ENCODE data around the gene AMIGO2. TPM values are rescaled to one million over a fixed set of nuclear protein-coding genes. Genes with fewer than 3 reads are reported as not detected.

The AMIGO2 gene
- total RNA-seq, 1 experiment from 2014 or later: 19.3 TPM

DNA sequence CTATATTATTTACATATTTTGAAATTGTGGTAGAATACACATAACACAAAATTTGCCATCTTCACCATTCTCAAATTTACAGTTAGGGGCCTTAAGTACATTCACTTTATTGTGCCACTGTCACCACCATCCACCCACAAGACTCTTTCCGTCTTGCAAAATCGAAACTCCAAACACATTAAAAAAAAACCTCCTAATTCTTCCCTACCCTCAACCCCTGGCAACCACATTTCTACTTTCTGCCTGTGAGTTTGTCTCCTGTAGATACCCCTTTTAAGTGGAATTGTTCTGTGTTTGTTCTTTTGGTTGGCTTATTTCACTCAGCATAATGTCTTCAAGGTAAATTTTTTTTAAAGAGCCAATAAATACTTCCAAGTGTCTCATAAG, 31.6 kb upstream of the AMIGO2 start:
- Histone ChIP-seq H3K4me3 (ENCODE audit: low read length) (no peak overlapping the region), H3K4me1 (ENCODE audit: insufficient read depth, low read length) (peaks cover 13% of the 10 kb centered on the region; the same call in 1 of the 2 replicates), H3K27me3 (ENCODE audit: low read length) (no peaks in the 10 kb centered on the region), H3K9me3 (ENCODE audit: low read length) (no peaks in the 10 kb centered on the region), H3K4me2 (ENCODE audit: low read length) (no peak overlapping the region), H4K20me1 (ENCODE audit: low read length) (no peaks in the 10 kb centered on the region), H3F3A (ENCODE audit: low read length, unreplicated experiment) (no peaks in the 10 kb centered on the region), H3K36me3 (ENCODE audit: low read depth, low read length) (no peaks in the 10 kb centered on the region), H3K9me2 (replicated peaks; ENCODE audit: low read length) (no peaks in the 10 kb centered on the region), H2AFZ (ENCODE audit: low read length) (no peak overlapping the region), H3K9ac (ENCODE audit: low read length) (no peak overlapping the region), H3K27ac (ENCODE audit: low read length) (no peak overlapping the region), H3K79me2 (ENCODE audit: low read length) (no peaks in the 10 kb centered on the region)
- DNase-seq (no peak), ATAC-seq (no peak)
- POLR2A ChIA-PET (ENCODE audit: unreplicated experiment): no interaction called here
- CTCF ChIA-PET: no interaction called here
- intact Hi-C loops (cut with micrococcal nuclease): no loop called here
- BruUV-seq (replicated peaks): no TSS peak
- TF ChIP-seq EZH2phosphoT487 (IDR thresholded peaks at IDR 0.05; ENCODE audit: borderline replicate concordance, low read length) (no peak), EZH2 (IDR thresholded peaks at IDR 0.05; ENCODE audit: low read length, unreplicated experiment) (no peak)
- TF ChIP-seq, protein P1, sequence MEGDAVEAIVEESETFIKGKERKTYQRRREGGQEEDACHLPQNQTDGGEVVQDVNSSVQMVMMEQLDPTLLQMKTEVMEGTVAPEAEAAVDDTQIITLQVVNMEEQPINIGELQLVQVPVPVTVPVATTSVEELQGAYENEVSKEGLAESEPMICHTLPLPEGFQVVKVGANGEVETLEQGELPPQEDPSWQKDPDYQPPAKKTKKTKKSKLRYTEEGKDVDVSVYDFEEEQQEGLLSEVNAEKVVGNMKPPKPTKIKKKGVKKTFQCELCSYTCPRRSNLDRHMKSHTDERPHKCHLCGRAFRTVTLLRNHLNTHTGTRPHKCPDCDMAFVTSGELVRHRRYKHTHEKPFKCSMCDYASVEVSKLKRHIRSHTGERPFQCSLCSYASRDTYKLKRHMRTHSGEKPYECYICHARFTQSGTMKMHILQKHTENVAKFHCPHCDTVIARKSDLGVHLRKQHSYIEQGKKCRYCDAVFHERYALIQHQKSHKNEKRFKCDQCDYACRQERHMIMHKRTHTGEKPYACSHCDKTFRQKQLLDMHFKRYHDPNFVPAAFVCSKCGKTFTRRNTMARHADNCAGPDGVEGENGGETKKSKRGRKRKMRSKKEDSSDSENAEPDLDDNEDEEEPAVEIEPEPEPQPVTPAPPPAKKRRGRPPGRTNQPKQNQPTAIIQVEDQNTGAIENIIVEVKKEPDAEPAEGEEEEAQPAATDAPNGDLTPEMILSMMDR (conservative IDR thresholded peaks at IDR 0.05; ENCODE audit: low read depth, low read length): no peak

DNA sequence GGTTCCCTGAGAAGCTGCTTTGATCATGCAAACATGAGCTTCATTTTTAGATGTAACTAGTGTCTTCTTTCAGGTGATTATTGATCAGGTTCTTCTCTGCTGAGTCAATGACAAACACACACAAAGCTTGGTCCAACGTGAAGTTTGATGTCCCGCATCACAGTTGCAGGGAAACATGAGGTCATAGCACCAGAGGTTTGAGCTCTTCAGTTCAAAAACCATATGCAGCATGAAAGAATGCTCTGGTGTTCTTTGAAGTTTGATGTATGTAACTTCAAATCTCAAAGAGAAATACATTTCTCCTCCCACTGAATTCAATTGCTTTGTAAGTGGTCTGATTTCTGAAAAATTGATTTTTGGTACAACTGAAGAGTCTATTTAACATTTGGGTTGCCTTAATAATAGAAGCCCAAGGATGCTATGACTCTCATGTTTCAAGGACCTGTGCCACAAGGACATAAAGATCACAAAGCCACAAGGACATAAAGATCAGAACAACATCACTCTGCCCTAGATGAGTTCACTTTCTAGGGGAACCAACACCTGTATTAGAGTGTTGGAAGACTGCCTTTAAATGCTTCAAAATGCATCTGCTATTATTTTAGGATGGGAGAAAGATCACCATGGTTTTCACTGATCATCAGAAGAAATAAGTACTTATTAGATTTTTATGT, 31.1 kb upstream of the AMIGO2 start:
- H4K20me1 ChIP-seq (ENCODE audit: low read length): no peaks in the 10 kb centered on the region
- no peak overlapping the region for H2AFZ ChIP-seq (ENCODE audit: low read length)
- no peak for ATAC-seq
- no peaks in the 10 kb centered on the region for H3K9me2 ChIP-seq (replicated peaks; ENCODE audit: low read length)
- CTCF ChIA-PET: no interaction called here
- POLR2A ChIA-PET (ENCODE audit: unreplicated experiment): interaction anchor here (0.7 kb wide), 1 partner anchor 14 kb away, joined by 3 read pairs; no protein-coding TSS in a partner anchor
- H3K9me3 ChIP-seq (ENCODE audit: low read length): no peaks in the 10 kb centered on the region
- H3F3A ChIP-seq (ENCODE audit: low read length, unreplicated experiment): no peaks in the 10 kb centered on the region
- no peak for DNase-seq
- no peak overlapping the region for H3K27ac ChIP-seq (ENCODE audit: low read length)
- H3K4me3 ChIP-seq (ENCODE audit: low read length): no peak overlapping the region
- no peak overlapping the region for H3K9ac ChIP-seq (ENCODE audit: low read length)
- intact Hi-C loops (cut with micrococcal nuclease): no loop called here
- no TSS peak for BruUV-seq (replicated peaks)
- H3K4me2 ChIP-seq (ENCODE audit: low read length): no peak overlapping the region
- no peaks in the 10 kb centered on the region for H3K27me3 ChIP-seq (ENCODE audit: low read length)
- peaks cover 18% of the 10 kb centered on the region for H3K4me1 ChIP-seq (ENCODE audit: insufficient read depth, low read length)
- no peaks in the 10 kb centered on the region for H3K79me2 ChIP-seq (ENCODE audit: low read length)
- TF ChIP-seq EZH2phosphoT487 (IDR thresholded peaks at IDR 0.05; ENCODE audit: borderline replicate concordance, low read length) (no peak), EZH2 (IDR thresholded peaks at IDR 0.05; ENCODE audit: low read length, unreplicated experiment) (no peak)
- TF ChIP-seq, protein P1 (conservative IDR thresholded peaks at IDR 0.05; ENCODE audit: low read depth, low read length): no peak
- H3K36me3 ChIP-seq (ENCODE audit: low read depth, low read length): no peaks in the 10 kb centered on the region

DNA sequence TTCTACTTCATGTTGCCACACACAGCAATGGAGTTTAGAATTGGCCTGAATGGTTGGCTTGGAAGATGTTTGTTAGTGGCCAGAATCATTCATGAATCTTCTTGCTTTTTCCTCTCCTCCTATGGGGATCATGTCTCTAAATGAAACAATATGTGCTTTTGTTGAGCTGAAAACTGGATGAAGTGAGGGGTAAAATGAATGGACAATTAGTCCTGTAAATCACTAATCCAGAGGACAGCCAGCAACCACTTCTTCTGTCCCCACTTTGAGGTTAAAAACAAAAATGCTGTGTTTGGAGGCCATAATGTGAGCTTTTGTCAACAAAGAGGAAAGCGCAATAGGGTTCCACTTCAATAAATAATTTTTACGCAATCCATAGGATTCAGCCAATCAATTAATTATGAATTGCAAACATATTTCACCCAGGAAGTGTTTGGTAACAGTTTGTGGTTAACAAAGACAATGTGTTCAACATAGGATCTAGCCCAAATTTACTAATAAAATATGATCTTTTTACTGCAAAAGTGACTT, 30.3 kb upstream of the AMIGO2 start:
- POLR2A ChIA-PET (ENCODE audit: unreplicated experiment): interaction anchor here (0.6 kb wide), 1 partner anchor 13 kb away, joined by 6 read pairs; no protein-coding TSS in a partner anchor
- no TSS peak for BruUV-seq (replicated peaks)

More for the DNA sequence above, 30.3 kb upstream of the AMIGO2 start:
- no peak overlapping the region for H2AFZ ChIP-seq (ENCODE audit: low read length)
- H4K20me1 ChIP-seq (ENCODE audit: low read length): no peaks in the 10 kb centered on the region
- no peak for ATAC-seq
- no peaks in the 10 kb centered on the region for H3K79me2 ChIP-seq (ENCODE audit: low read length)
- H3K4me2 ChIP-seq (ENCODE audit: low read length): no peak overlapping the region
- H3K4me3 ChIP-seq (ENCODE audit: low read length): no peak overlapping the region
- no peaks in the 10 kb centered on the region for H3K9me2 ChIP-seq (replicated peaks; ENCODE audit: low read length)
- peaks cover 24% of the 10 kb centered on the region for H3K4me1 ChIP-seq (ENCODE audit: insufficient read depth, low read length)
- H3K36me3 ChIP-seq (ENCODE audit: low read depth, low read length): no peaks in the 10 kb centered on the region
- CTCF ChIA-PET: no interaction called here
- H3K27ac ChIP-seq (ENCODE audit: low read length): no peak overlapping the region
- no peaks in the 10 kb centered on the region for H3K27me3 ChIP-seq (ENCODE audit: low read length)
- TF ChIP-seq, protein P1 (conservative IDR thresholded peaks at IDR 0.05; ENCODE audit: low read depth, low read length): no peak
- TF ChIP-seq EZH2phosphoT487 (IDR thresholded peaks at IDR 0.05; ENCODE audit: borderline replicate concordance, low read length): no peak
- no peak for TF ChIP-seq EZH2 (IDR thresholded peaks at IDR 0.05; ENCODE audit: low read length, unreplicated experiment)
- H3K9ac ChIP-seq (ENCODE audit: low read length): no peak overlapping the region
- DNase-seq: no peak
- no peaks in the 10 kb centered on the region for H3F3A ChIP-seq (ENCODE audit: low read length, unreplicated experiment)
- intact Hi-C loops (cut with micrococcal nuclease): no loop called here
- no peaks in the 10 kb centered on the region for H3K9me3 ChIP-seq (ENCODE audit: low read length)

All from PC-3 (cell line).